Ishikawa (cell line): ENCODE data around the gene PXMP2.

Source experiments
- CEBPB ChIP-seq: IDR thresholded peaks from 2 replicates; pipeline ENCODE4 v1.6.1; 2012
- EGR1 ChIP-seq: IDR thresholded peaks from 2 replicates; pipeline ENCODE4 v1.6.1; 2012
- TEAD4 ChIP-seq: IDR thresholded peaks from 2 replicates; pipeline ENCODE4 v1.6.1; 2012
- YY1 ChIP-seq: IDR thresholded peaks from 2 replicates; pipeline ENCODE4 v1.6.1; 2012; ENCODE audit warnings: low read depth
- TF ChIP-seq, protein P1 (sequence below): IDR thresholded peaks from 2 replicates; pipeline ENCODE4 v1.6.1; 2012; ENCODE audit warnings: low read depth, mild to moderate bottlenecking
- TF ChIP-seq, protein P2 (sequence below): IDR thresholded peaks from 2 replicates; pipeline ENCODE4 v1.6.1; 2012

DNA sequence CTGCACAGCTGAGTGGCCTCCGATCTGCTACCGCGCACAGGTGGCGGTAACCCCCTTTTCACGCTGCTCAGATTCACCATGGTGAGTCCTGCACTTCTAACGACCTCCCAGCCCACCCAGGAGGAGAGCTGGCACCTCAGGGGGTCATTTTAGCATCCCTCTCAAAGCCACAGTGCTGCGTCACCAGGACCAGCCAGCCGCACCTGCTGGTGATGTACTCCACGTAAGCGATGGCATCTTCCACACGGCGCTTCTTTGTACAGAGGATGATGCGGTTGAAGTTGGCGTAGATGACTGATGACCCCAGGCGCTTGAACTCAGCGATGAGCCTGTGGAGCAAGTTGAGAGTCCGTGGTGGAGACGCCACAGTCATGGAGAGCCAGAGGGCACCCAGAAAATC is 49.6 kb upstream of the PXMP2 start:
- TF ChIP-seq TEAD4 (no peak), CEBPB (no peak), YY1 (no peak), EGR1 (no peak)
- TF ChIP-seq, protein P1, sequence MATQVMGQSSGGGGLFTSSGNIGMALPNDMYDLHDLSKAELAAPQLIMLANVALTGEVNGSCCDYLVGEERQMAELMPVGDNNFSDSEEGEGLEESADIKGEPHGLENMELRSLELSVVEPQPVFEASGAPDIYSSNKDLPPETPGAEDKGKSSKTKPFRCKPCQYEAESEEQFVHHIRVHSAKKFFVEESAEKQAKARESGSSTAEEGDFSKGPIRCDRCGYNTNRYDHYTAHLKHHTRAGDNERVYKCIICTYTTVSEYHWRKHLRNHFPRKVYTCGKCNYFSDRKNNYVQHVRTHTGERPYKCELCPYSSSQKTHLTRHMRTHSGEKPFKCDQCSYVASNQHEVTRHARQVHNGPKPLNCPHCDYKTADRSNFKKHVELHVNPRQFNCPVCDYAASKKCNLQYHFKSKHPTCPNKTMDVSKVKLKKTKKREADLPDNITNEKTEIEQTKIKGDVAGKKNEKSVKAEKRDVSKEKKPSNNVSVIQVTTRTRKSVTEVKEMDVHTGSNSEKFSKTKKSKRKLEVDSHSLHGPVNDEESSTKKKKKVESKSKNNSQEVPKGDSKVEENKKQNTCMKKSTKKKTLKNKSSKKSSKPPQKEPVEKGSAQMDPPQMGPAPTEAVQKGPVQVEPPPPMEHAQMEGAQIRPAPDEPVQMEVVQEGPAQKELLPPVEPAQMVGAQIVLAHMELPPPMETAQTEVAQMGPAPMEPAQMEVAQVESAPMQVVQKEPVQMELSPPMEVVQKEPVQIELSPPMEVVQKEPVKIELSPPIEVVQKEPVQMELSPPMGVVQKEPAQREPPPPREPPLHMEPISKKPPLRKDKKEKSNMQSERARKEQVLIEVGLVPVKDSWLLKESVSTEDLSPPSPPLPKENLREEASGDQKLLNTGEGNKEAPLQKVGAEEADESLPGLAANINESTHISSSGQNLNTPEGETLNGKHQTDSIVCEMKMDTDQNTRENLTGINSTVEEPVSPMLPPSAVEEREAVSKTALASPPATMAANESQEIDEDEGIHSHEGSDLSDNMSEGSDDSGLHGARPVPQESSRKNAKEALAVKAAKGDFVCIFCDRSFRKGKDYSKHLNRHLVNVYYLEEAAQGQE, result no peak
- TF ChIP-seq, protein P2, sequence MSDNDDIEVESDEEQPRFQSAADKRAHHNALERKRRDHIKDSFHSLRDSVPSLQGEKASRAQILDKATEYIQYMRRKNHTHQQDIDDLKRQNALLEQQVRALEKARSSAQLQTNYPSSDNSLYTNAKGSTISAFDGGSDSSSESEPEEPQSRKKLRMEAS, result no peak
